Mesenteric fat pad (tissue), 1 donor: ENCODE data around the gene AFDN. TPM values are rescaled to one million over a fixed set of nuclear protein-coding genes. Genes with fewer than 3 reads are reported as not detected.

Source experiments
- DNase-seq: peaks from one replicate; pipeline ENCODE4 v3.0.0-alpha.2; 2020; ENCODE audit warnings: low spot score
- total RNA-seq: library from RNA; stranded (reverse); fragmentation: NEBNext Ultra II Directional; extraction: Animal tissue kit (Norgen Biotek cat#: 25700); gene quantifications from one replicate; pipeline ENCODE4 v1.2.1, GENCODE V29; 2021
- donor health status: DM: yes; HTN: yes; CAD: no.

The AFDN gene
- total RNA-seq, 1 donor from 2014 or later: 82.3 TPM

GRCh38 chr6:167811442-167812087, 15.1 kb upstream of the AFDN start:
- no peak for DNase-seq

GRCh38 chr6:167812088-167812487, 14.6 kb upstream of the AFDN start:
- no peak for DNase-seq

GRCh38 chr6:167815296-167815980, 11.3 kb upstream of the AFDN start:
- DNase-seq: no peak

- no peak for DNase-seq
These were observed 9.7 kb upstream of the AFDN start for GRCh38 chr6:167817016-167817415.

- no peak for DNase-seq
These were observed 9.0 kb upstream of the AFDN start for GRCh38 chr6:167817729-167818128.

GRCh38 chr6:167819576-167819975, 7.1 kb upstream of the AFDN start:
- DNase-seq: no peak

- no peak for DNase-seq
These were observed 6.0 kb upstream of the AFDN start for GRCh38 chr6:167820681-167821080.

- DNase-seq: no peak
These were observed 1.9 kb upstream of the AFDN start for GRCh38 chr6:167824591-167825331.

GRCh38 chr6:167825332-167826229, 1.1 kb upstream of the AFDN start:
- no peak for DNase-seq

- DNase-seq: no peak
These were observed 348 bp upstream of the AFDN start for GRCh38 chr6:167826230-167826895.

- DNase-seq: no peak
These were observed 1.0 kb downstream of the AFDN start for GRCh38 chr6:167827583-167828324.

- DNase-seq: no peak
These were observed 1.7 kb downstream of the AFDN start for GRCh38 chr6:167828325-167828956.

- no peak for DNase-seq
These were observed 2.8 kb downstream of the AFDN start for GRCh38 chr6:167829513-167829912.

GRCh38 chr6:167831281-167831828, 4.6 kb downstream of the AFDN start:
- DNase-seq: no peak

- no peak for DNase-seq
These were observed 6.0 kb downstream of the AFDN start for GRCh38 chr6:167832497-167833395.

GRCh38 chr6:167833396-167833763, 6.7 kb downstream of the AFDN start:
- no peak for DNase-seq

- no peak for DNase-seq
These were observed 8.5 kb downstream of the AFDN start for GRCh38 chr6:167835260-167835659.

- no peak for DNase-seq
These were observed 10.0 kb downstream of the AFDN start for GRCh38 chr6:167836721-167837120.
